Hepatocyte (in vitro differentiated cells): ENCODE measurements around the gene RPL27.

Experiments used
- CTCF ChIP-seq: fragments of 200-600 bp; sonication (generic); IDR thresholded peaks from 2 replicates; pipeline ENCODE4 v1.5.1; 2016; ENCODE audit warnings: antibody characterized with exemption, mild to moderate bottlenecking; ENCODE audit not compliant: poor library complexity
- EZH2 ChIP-seq: fragments of 200-600 bp; sonication (generic); IDR thresholded peaks from 2 replicates; pipeline ENCODE4 v1.6.1; 2016; ENCODE audit warnings: antibody characterized with exemption, mild to moderate bottlenecking, borderline replicate concordance

- TF ChIP-seq EZH2 (no peak), CTCF (no peak)
Observed at GRCh38 chr17:42991471-42991870, 6.7 kb upstream of the RPL27 start.
